Suprapubic skin (tissue), 4 donors: ENCODE measurements around the gene NCAPH2. TPM values are rescaled to one million over a fixed set of nuclear protein-coding genes. Genes with fewer than 3 reads are reported as not detected.

ENCODE experiments used
- DNase-seq, 2 donors: peaks; one replicate each; pipeline ENCODE4 v3.0.0-alpha.2; 2019; ENCODE audit warnings: low spot score in 2 of 2
- H3K27ac ChIP-seq: fragments of 200-600 bp; sonication (generic); one replicate; pipeline ENCODE4 v1.5.1; 2019
- H3K27me3 ChIP-seq: fragments of 200-600 bp; sonication (generic); one replicate; pipeline ENCODE4 v1.5.1; 2019
- H3K36me3 ChIP-seq: fragments of 200-600 bp; sonication (generic); one replicate; pipeline ENCODE4 v1.5.1; 2019
- H3K4me1 ChIP-seq: fragments of 200-600 bp; sonication (generic); one replicate; pipeline ENCODE4 v1.5.1; 2019
- H3K4me3 ChIP-seq: fragments of 200-600 bp; sonication (generic); one replicate; pipeline ENCODE4 v1.5.1; 2019; ENCODE audit warnings: mild to moderate bottlenecking
- H3K9me3 ChIP-seq: fragments of 200-600 bp; sonication (generic); one replicate; pipeline ENCODE4 v1.5.1; 2019
- EP300 ChIP-seq: sonication (generic); formaldehyde crosslinking; IDR thresholded peaks from one replicate; pipeline ENCODE4 v1.6.1; 2017; ENCODE audit warnings: antibody characterized with exemption
- POLR2A ChIP-seq, 2 donors: fragments of 450-650 bp; IDR thresholded peaks; one replicate each; pipeline ENCODE4 v1.6.1; 2017; ENCODE audit warnings: antibody characterized with exemption in 2 of 2, mild to moderate bottlenecking in 2 of 2, moderate library complexity in 2 of 2
- POLR2AphosphoS5 ChIP-seq, 3 donors: sonication (generic); formaldehyde crosslinking; IDR thresholded peaks; one replicate each; pipeline ENCODE4 v1.6.1; 2017; ENCODE audit warnings: antibody characterized with exemption in 3 of 3
- WGBS: methylation state at CpG from one replicate; pipeline ENCODE4 v1.1.5; 2018; 5-methylcytosine and 5-hydroxymethylcytosine counted together
- total RNA-seq, 4 donors: library from RNA; depleted of rRNA; stranded (reverse); fragments of >200 nt; gene quantifications; one replicate each; pipeline ENCODE4 v1.1.0, GENCODE V29; 2016
- TF ChIP-seq, protein P1 (sequence below), 2 donors: fragments of 200-600 bp in 1 of 2; fragments of 450-650 bp in 1 of 2; sonication (generic) in 1 of 2; IDR thresholded peaks; one replicate each; pipeline ENCODE4 v1.5.1; 2016 to 2019; ENCODE audit warnings: antibody characterized with exemption in 2 of 2, mild to moderate bottlenecking in 1 of 2, moderate library complexity in 1 of 2

The NCAPH2 gene
- total RNA-seq, 4 donors from 2014 or later: 39.6 to 51.9 (median 50.0) TPM

DNA sequence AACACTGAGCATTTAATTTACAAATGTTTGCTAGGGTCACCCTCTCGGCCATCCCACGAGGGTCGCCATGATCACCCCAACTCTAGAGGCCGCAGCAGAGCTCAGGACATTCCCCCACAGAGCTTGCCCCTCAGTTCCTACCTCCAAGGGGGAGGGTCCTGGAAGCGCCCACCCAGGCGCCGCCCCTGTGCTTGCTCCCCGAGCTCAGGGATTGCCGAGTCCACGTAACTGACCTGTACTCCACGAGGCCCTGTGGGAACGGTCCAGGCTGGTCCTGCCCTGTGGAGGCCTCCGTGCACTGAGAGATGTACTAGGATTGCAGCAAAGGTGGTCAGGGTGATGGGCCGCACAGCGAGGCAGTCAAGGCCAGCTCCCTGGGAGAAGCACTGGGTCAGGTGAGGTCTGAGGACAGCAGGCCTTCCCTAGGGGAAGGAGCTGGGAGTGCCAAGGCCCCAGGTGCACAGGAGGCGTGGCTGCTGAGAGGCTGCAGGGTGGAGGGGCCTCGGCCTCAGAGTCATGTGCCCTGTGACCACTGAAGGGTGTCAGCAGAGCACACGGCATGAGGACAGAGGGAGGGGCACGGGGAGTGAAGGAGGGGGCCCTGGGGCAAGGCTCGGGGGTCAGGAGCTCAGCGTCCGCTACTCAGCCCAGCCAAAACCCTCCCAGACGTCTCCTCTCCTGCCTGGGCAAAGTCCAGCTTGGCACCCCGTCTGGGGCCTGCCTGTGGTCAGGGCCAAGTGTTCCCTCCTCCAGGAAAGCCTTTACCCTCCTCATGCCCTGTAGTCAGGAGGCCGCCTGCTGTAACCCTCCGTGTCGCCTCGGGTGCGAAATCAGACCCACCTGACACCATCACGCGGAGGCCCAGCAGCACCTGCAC is 23.8 kb upstream of the NCAPH2 start:
- TF ChIP-seq POLR2AphosphoS5 (IDR thresholded peaks at IDR 0.05): no peak
- no peak for TF ChIP-seq EP300
- no peak for TF ChIP-seq POLR2A (IDR thresholded peaks at IDR 0.05)
- TF ChIP-seq, protein P1, sequence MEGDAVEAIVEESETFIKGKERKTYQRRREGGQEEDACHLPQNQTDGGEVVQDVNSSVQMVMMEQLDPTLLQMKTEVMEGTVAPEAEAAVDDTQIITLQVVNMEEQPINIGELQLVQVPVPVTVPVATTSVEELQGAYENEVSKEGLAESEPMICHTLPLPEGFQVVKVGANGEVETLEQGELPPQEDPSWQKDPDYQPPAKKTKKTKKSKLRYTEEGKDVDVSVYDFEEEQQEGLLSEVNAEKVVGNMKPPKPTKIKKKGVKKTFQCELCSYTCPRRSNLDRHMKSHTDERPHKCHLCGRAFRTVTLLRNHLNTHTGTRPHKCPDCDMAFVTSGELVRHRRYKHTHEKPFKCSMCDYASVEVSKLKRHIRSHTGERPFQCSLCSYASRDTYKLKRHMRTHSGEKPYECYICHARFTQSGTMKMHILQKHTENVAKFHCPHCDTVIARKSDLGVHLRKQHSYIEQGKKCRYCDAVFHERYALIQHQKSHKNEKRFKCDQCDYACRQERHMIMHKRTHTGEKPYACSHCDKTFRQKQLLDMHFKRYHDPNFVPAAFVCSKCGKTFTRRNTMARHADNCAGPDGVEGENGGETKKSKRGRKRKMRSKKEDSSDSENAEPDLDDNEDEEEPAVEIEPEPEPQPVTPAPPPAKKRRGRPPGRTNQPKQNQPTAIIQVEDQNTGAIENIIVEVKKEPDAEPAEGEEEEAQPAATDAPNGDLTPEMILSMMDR (IDR thresholded peaks at IDR 0.05): no peak
- WGBS: 95% methylated on average over 11 of the region's 31 CpGs
- Histone ChIP-seq H3K27me3 (peaks cover 71% of the 10 kb centered on the region), H3K4me3 (no peak overlapping the region), H3K36me3 (no peaks in the 10 kb centered on the region), H3K4me1 (peaks cover 15% of the 10 kb centered on the region), H3K9me3 (no peaks in the 10 kb centered on the region), H3K27ac (no peak overlapping the region)
- no peak for DNase-seq

DNA sequence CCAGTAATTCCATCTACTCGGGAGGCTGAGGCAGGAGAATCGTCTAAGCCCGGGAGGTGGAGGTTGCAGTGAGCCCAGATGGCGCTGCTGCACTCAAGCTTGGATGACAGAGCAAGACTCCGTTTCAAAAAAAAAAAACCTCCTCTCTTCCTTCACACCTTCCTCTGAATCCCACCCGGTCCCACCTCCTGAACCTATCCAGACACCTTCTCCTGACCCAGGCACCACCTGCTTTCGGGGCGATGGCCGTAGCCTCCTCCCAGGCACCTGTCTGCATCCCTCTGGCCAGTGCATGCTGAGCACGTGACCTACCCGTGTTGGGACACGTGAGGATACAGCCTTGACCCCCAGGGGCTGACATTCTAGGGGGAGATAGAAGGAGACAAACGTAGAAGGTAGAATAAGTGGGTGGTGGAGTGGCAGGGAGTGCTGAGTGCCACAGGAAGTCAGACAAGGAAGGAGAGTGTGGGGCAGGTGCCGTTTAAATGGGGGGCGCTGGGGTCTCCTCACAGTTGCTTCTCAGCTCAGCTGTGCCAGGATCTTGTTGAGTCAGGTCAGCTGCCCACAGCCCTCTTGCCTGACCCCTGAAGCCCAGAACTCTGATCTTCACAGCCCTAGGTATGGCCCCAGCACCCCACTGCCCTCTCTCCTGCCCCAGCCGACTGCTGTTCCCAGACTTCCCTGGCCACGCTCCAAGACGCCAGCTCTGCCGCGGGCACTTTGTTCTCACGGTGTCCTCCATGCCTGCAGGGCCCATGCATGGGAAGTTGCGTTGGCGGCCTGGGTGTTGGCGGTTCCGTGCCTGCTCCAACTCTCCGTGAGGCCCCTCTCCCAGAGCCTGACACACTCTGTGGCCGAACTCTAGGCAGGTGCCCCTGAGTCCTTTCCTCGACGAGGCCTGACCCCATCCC is 22.5 kb upstream of the NCAPH2 start:
- peaks cover 65% of the 10 kb centered on the region for H3K27me3 ChIP-seq
- DNase-seq: peak in 1 of 2 donors; percentile 67
- H3K4me3 ChIP-seq: no peak overlapping the region
- H3K9me3 ChIP-seq: no peaks in the 10 kb centered on the region
- peaks cover 15% of the 10 kb centered on the region for H3K4me1 ChIP-seq
- WGBS: 60% methylated on average over 29 of the region's 29 CpGs
- no peak for TF ChIP-seq POLR2A (IDR thresholded peaks at IDR 0.05)
- TF ChIP-seq POLR2AphosphoS5 (IDR thresholded peaks at IDR 0.05): no peak
- no peaks in the 10 kb centered on the region for H3K36me3 ChIP-seq
- H3K27ac ChIP-seq: no peak overlapping the region

DNA sequence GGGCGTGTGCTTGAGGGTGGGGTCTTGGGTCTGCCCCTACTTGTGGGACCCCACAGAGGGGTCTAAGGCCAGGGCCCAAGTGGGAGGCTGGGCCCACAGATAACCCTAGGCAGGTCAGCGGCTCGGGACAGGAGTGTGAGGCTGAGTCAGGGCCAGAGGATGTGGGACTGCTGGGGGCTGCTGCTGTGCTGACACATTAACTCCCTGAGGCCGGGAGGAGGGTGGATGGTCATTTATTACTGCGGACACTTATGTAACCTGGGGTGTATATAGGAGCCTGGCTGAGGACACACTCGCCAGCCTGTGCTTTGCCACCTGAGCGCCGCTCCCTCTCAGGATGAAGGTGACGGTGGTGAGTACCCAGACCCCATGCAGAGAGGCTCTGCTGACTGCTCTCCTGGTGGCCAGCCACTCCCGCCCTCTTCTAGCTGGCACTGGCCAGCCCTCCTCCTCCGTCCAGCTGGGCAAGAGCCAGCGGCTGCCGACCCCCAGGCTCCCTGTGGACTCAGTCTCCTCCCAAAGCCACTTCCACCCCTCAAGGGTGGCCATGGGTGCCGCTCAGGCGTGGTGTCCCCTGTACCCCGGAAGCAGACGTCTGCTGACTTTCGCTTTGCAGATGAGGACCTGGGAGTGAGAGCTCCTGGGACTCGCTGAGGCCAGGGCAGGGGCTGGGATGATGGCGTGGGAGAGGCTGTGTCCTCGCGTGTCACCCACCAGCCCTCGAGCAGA is 21.3 kb upstream of the NCAPH2 start, which contains the start of gene MIOX:
Gene MIOX, plus strand, starts transcription at position 299 of the 729 bp plus-strand sequence. Its CDS starts 39 bp downstream, at position 338.
- no peak for DNase-seq
- Histone ChIP-seq H3K27ac (no peak within 1 kb of the TSS), H3K4me3 (no peak within 1 kb of the TSS)

DNA sequence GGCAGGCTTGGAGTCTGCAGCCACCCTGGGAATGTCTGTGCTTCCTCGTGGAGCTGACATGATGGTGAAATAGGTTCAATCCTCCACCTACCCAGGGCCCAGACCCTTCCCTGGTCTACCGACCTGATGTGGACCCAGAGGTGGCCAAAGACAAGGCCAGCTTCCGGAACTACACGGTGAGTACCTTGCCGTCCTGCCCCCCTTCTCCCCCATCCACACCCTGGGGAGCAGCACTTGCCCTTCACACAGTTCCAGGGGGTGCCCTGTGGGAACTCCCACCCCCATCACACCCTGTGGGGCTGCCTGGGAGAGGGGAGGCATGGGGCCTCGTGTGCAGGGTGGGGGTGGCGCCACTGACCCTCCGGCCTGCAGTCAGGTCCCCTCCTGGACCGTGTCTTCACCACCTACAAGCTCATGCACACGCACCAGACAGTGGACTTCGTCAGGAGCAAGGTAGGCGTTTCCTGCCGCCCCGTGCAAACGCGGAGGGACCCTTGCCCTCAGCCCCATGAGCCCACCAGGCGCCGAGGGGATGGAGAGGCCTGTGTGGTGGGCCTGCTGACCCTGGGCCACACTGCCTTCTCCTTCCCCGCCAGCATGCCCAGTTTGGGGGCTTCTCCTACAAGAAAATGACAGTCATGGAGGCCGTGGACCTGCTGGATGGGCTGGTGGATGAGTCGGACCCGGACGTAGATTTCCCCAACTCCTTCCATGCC is 20.6 kb upstream of the NCAPH2 start:
- Histone ChIP-seq H3K27ac (no peak overlapping the region), H3K4me1 (no peaks in the 10 kb centered on the region), H3K36me3 (no peaks in the 10 kb centered on the region), H3K4me3 (no peak overlapping the region), H3K27me3 (peaks cover 46% of the 10 kb centered on the region), H3K9me3 (no peaks in the 10 kb centered on the region)
- TF ChIP-seq, protein P1 (IDR thresholded peaks at IDR 0.05): no peak
- TF ChIP-seq EP300 (no peak), POLR2A (IDR thresholded peaks at IDR 0.05) (no peak), POLR2AphosphoS5 (IDR thresholded peaks at IDR 0.05) (no peak)
- WGBS: 74% methylated on average over 7 of the region's 23 CpGs
- no peak for DNase-seq

More for the DNA sequence above, 21.3 kb upstream of the NCAPH2 start, which contains the start of gene MIOX:
- H3K4me1 ChIP-seq: peaks cover 7% of the 10 kb centered on the region
- H3K36me3 ChIP-seq: no peaks in the 10 kb centered on the region
- no peaks in the 10 kb centered on the region for H3K9me3 ChIP-seq
- TF ChIP-seq POLR2AphosphoS5 (IDR thresholded peaks at IDR 0.05) (no peak), POLR2A (IDR thresholded peaks at IDR 0.05) (no peak), EP300 (no peak)
- TF ChIP-seq, protein P1 (IDR thresholded peaks at IDR 0.05): no peak
- WGBS: 57% methylated on average over 14 of the region's 23 CpGs
- H3K27me3 ChIP-seq: peaks cover 53% of the 10 kb centered on the region
